ENCODE data around the gene SORCS2. TPM values are rescaled to one million over a fixed set of nuclear protein-coding genes. Genes with fewer than 3 reads are reported as not detected.

Gene SORCS2
- total RNA-seq, 1 donor from 2014 or later: 10.9 TPM

GRCh38 chr4:7217039-7217438 is 24.7 kb downstream of the SORCS2 start:
- Mint-ChIP-seq H3K36me3 (ENCODE audit: low read depth) (peaks cover 1% of the 10 kb centered on the region), H3K9me3 (ENCODE audit: low read depth) (no peaks in the 10 kb centered on the region), H3K27me3 (ENCODE audit: low read depth) (no peaks in the 10 kb centered on the region), H3K4me3 (ENCODE audit: unreplicated experiment) (no peak overlapping the region), H3K27ac (ENCODE audit: unreplicated experiment) (no peak overlapping the region), H3K4me1 (ENCODE audit: low read depth) (peaks cover 32% of the 10 kb centered on the region)
- no peak for DNase-seq (ENCODE audit: low spot score)
- no peak for TF ChIP-seq CTCF (IDR thresholded peaks at IDR 0.05)

- peaks cover 1% of the 10 kb centered on the region for H3K36me3 Mint-ChIP-seq (ENCODE audit: low read depth)
- H3K27me3 Mint-ChIP-seq (ENCODE audit: low read depth): peaks cover 2% of the 10 kb centered on the region
- no peaks in the 10 kb centered on the region for H3K9me3 Mint-ChIP-seq (ENCODE audit: low read depth)
- DNase-seq (ENCODE audit: low spot score): no peak
- peaks cover 27% of the 10 kb centered on the region for H3K4me1 Mint-ChIP-seq (ENCODE audit: low read depth)
- H3K4me3 Mint-ChIP-seq (ENCODE audit: unreplicated experiment): no peak overlapping the region
- no peak for TF ChIP-seq CTCF (IDR thresholded peaks at IDR 0.05)
- peak overlapping the region; percentile 49 for H3K27ac Mint-ChIP-seq (ENCODE audit: unreplicated experiment)
Measured at GRCh38 chr4:7217474-7218321, 25.4 kb downstream of the SORCS2 start.

DNA sequence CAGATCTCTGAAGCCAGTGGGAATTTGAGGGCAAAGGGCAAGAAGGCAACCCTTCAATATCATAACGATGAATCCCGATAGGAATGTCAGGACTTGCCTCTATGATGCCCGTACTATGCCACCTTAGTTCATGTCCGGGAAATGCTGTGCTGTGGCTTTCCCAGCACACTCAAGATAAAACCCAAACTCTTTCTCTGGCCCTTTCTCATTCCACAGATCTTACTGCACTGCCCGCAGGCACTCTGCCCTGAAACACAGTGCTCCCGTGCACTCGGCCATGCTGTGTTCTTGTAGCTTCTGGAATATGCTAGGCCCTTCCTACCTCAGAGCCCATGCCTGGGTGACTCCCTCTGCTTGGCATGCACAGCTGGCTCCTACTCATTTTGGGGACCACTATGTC is 26.3 kb downstream of the SORCS2 start:
- H3K36me3 Mint-ChIP-seq (ENCODE audit: low read depth): peaks cover 1% of the 10 kb centered on the region
- H3K4me1 Mint-ChIP-seq (ENCODE audit: low read depth): peaks cover 27% of the 10 kb centered on the region
- peaks cover 2% of the 10 kb centered on the region for H3K27me3 Mint-ChIP-seq (ENCODE audit: low read depth)
- H3K4me3 Mint-ChIP-seq (ENCODE audit: unreplicated experiment): no peak overlapping the region
- no peaks in the 10 kb centered on the region for H3K9me3 Mint-ChIP-seq (ENCODE audit: low read depth)
- no peak for TF ChIP-seq CTCF (IDR thresholded peaks at IDR 0.05)
- no peak overlapping the region for H3K27ac Mint-ChIP-seq (ENCODE audit: unreplicated experiment)
- no peak for DNase-seq (ENCODE audit: low spot score)

DNA sequence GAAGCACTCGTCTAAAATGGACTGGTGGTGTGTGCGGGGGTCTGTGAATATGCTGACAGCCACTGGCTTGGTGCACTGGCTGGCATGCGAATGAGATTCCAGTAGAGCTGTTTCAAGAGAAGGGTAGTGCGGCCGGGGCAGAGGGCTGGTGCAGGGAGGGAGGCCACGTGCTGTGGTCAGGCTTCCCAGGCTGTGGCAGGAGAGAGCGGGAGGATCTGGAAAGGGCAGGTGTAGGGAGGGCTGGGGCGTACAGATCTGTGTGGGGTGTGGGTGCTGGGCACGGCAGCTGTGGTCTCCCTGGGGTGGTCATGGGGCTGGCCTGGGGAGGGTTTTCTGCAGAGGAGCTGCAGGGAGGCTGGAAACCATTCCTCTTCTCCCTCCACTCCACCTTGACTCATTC is 30.2 kb downstream of the SORCS2 start:
- Mint-ChIP-seq H3K27ac (ENCODE audit: unreplicated experiment) (no peak overlapping the region), H3K9me3 (ENCODE audit: low read depth) (no peaks in the 10 kb centered on the region), H3K4me1 (ENCODE audit: low read depth) (peaks cover 17% of the 10 kb centered on the region), H3K27me3 (ENCODE audit: low read depth) (peaks cover 2% of the 10 kb centered on the region), H3K4me3 (ENCODE audit: unreplicated experiment) (no peak overlapping the region), H3K36me3 (ENCODE audit: low read depth) (peaks cover 1% of the 10 kb centered on the region)
- DNase-seq (ENCODE audit: low spot score): no peak
- no peak for TF ChIP-seq CTCF (IDR thresholded peaks at IDR 0.05)

GRCh38 chr4:7223541-7223940 is 31.2 kb downstream of the SORCS2 start:
- Mint-ChIP-seq H3K4me3 (ENCODE audit: unreplicated experiment) (no peak overlapping the region), H3K36me3 (ENCODE audit: low read depth) (peaks cover 1% of the 10 kb centered on the region), H3K9me3 (ENCODE audit: low read depth) (no peaks in the 10 kb centered on the region), H3K4me1 (ENCODE audit: low read depth) (peaks cover 13% of the 10 kb centered on the region), H3K27ac (ENCODE audit: unreplicated experiment) (no peak overlapping the region), H3K27me3 (ENCODE audit: low read depth) (peaks cover 2% of the 10 kb centered on the region)
- no peak for TF ChIP-seq CTCF (IDR thresholded peaks at IDR 0.05)
- no peak for DNase-seq (ENCODE audit: low spot score)

Measured in chondrocyte (in vitro differentiated cells).